Esophagus muscularis mucosa (tissue), 4 donors: ENCODE results near the gene ARHGAP23.

Source experiments
- CTCF ChIP-seq, 3 experiments: fragments of 200-600 bp in 2 of 3; fragments of 450-650 bp in 1 of 3; sonication (generic) in 2 of 3; IDR thresholded peaks; one replicate each; pipeline ENCODE4 v1.5.1; 2017 to 2019; ENCODE audit warnings: antibody characterized with exemption in 3 of 3, mild to moderate bottlenecking in 2 of 3, moderate library complexity in 1 of 3
- EP300 ChIP-seq: sonication (generic); formaldehyde crosslinking; IDR thresholded peaks from one replicate; pipeline ENCODE4 v1.6.1; 2017; ENCODE audit warnings: antibody characterized with exemption
- POLR2A ChIP-seq: fragments of 450-650 bp; IDR thresholded peaks from one replicate; pipeline ENCODE4 v1.6.1; 2017; ENCODE audit warnings: antibody characterized with exemption, moderate library complexity, mild to moderate bottlenecking, low read depth

DNA sequence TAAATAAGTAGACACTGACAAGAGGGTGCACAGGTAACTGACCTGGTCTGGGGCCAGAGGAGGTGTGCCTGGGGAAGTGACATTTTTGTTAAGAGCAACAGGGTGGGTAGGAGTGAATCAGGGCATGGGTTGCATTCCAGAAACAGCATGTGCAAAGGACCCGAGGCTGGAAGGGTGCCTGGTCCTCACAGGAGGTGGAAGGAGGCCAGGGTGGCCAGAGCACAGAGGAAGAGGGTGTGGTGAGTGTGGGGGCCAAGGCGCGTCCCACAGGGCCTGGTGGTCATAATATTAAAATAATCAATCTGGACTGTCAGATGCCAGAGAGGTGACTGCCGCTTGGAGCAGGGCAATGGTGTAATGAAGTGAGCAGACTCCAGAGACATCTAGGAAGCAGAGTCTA lies 14.3 kb downstream of the ARHGAP23 start:
- no peak for TF ChIP-seq POLR2A
- no peak for TF ChIP-seq CTCF (IDR thresholded peaks at IDR 0.05)
- TF ChIP-seq EP300, result no peak
